22Rv1 (cell line): Measurements from ENCODE around the gene MRPS26.

Source experiments
- ZFX ChIP-seq: fragments of 450-650 bp; IDR thresholded peaks from 2 replicates; pipeline ENCODE4 v1.6.1; 2017; ENCODE audit warnings: antibody characterized with exemption, borderline replicate concordance
- TF ChIP-seq, protein P1 (sequence below): fragments of 450-650 bp; IDR thresholded peaks from 2 replicates; pipeline ENCODE4 v1.5.1; 2017; ENCODE audit warnings: mild to moderate bottlenecking

DNA sequence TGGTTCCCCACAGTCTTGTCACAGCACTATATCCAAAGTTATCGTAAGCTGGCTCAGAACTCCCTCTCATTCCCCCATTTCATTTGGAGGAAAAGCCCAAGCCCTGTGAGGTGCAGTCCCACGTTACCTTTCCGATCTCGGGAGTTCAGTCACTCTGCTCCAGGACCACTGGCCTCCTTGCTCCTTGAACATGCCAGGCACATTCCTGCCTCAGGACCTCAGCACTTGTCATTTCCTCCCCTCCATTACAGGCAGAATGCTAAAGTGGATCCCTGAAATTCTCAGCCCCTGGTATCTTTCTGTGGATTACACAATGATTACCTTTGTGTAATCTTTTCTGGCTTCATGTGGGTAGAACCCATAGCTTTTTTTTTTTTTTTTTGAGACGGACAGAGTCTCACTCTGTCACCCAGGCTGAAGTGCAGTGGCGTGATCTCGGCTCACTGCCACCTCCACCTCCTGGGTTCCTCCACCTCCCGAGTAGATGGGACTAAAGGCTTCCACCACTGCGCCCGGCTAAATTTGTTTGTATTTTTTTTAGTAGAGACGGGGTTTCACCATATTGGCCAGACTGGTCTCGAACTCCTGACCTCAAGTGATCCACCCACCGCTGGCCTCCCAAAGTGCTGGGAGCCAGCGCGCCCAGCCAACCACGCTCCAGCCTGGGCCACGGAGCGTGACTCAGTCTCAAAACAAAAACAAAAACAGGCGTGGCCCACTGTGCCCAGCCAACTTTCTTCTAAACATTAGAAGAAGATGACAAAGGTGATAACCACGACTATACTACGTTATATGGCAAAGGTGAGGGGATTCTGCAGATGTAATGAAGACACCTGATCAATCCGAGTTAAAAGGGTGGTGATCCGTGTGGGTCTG lies 21.5 kb downstream of the MRPS26 start:
- TF ChIP-seq, protein P1, sequence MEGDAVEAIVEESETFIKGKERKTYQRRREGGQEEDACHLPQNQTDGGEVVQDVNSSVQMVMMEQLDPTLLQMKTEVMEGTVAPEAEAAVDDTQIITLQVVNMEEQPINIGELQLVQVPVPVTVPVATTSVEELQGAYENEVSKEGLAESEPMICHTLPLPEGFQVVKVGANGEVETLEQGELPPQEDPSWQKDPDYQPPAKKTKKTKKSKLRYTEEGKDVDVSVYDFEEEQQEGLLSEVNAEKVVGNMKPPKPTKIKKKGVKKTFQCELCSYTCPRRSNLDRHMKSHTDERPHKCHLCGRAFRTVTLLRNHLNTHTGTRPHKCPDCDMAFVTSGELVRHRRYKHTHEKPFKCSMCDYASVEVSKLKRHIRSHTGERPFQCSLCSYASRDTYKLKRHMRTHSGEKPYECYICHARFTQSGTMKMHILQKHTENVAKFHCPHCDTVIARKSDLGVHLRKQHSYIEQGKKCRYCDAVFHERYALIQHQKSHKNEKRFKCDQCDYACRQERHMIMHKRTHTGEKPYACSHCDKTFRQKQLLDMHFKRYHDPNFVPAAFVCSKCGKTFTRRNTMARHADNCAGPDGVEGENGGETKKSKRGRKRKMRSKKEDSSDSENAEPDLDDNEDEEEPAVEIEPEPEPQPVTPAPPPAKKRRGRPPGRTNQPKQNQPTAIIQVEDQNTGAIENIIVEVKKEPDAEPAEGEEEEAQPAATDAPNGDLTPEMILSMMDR: no peak
- TF ChIP-seq ZFX: no peak
